K562 (cell line): ENCODE results near the gene DNAJC8. TPM values are rescaled to one million over a fixed set of nuclear protein-coding genes. Genes with fewer than 3 reads are reported as not detected.
A peak's percentile ranks its signal among the peaks of the same experiment; 100 is the strongest.

Source experiments
- BRD4 ChIP-seq: fragments of 200-600 bp; sonication (generic); IDR thresholded peaks from 2 replicates; pipeline ENCODE4 v1.6.1; 2017; ENCODE audit warnings: inconsistent platforms
- CC2D1A ChIP-seq: fragments of 450-650 bp; IDR thresholded peaks from 2 replicates; pipeline ENCODE4 v1.6.1; 2017; ENCODE audit warnings: mild to moderate bottlenecking
- DPF2 ChIP-seq: fragments of 450-650 bp; IDR thresholded peaks from 2 replicates; pipeline ENCODE4 v1.6.1; 2016
- EP400 ChIP-seq: fragments of 450-650 bp; IDR thresholded peaks from 2 replicates; pipeline ENCODE4 v1.6.1; 2017; ENCODE audit warnings: antibody characterized with exemption, mild to moderate bottlenecking, moderate library complexity
- GATAD2B ChIP-seq: fragments of 450-650 bp; IDR thresholded peaks from 2 replicates; pipeline ENCODE4 v1.6.1; 2017; ENCODE audit warnings: mild to moderate bottlenecking, borderline replicate concordance
- JUND ChIP-seq, 2 experiments: IDR thresholded peaks; 2 replicates in 1 of 2; 3 replicates in 1 of 2; pipeline ENCODE4 v1.6.1; 2011; ENCODE audit warnings: borderline replicate concordance in 2 of 2, low read depth in 2 of 2, low read length in 2 of 2, improper control_type of control experiment in 1 of 2, missing biosample characterization in 1 of 2, missing genetic modification characterization in 1 of 2, missing genetic modification reagents in 1 of 2
- KDM1A ChIP-seq, 2 experiments: fragments of 450-650 bp; IDR thresholded peaks; 2 replicates each; pipeline ENCODE4 v1.6.1; 2016; ENCODE audit warnings: mild to moderate bottlenecking in 2 of 2
- MTA3 ChIP-seq: fragments of 450-650 bp; formaldehyde crosslinking; IDR thresholded peaks from 2 replicates; pipeline ENCODE4 v1.6.1; 2017; ENCODE audit warnings: mild to moderate bottlenecking, borderline replicate concordance
- NCOA6 ChIP-seq: fragments of 450-650 bp; IDR thresholded peaks from 2 replicates; pipeline ENCODE4 v1.6.1; 2017; ENCODE audit warnings: mild to moderate bottlenecking
- NFE2L1 ChIP-seq: fragments of 450-650 bp; IDR thresholded peaks from 2 replicates; pipeline ENCODE4 v1.6.1; 2016; ENCODE audit warnings: missing genetic modification characterization, low read depth, mild to moderate bottlenecking, missing compliant biosample characterization, moderate library complexity, borderline replicate concordance
- NR2C1 ChIP-seq, 2 experiments: fragments of 450-650 bp; IDR thresholded peaks; 2 replicates each; pipeline ENCODE4 v1.6.1; 2017; ENCODE audit warnings: mild to moderate bottlenecking in 2 of 2, antibody characterized with exemption in 1 of 2, inconsistent platforms in 1 of 2, missing compliant biosample characterization in 1 of 2, missing genetic modification characterization in 1 of 2
- SIX5 ChIP-seq, 2 experiments: IDR thresholded peaks; 2 replicates each; pipeline ENCODE4 v1.6.1; 2011; ENCODE audit warnings: low read length in 2 of 2, borderline replicate concordance in 1 of 2, low read depth in 1 of 2, mild to moderate bottlenecking in 1 of 2, moderate library complexity in 1 of 2; ENCODE audit not compliant: insufficient read depth in 1 of 2
- SMARCC2 ChIP-seq: fragments of 450-650 bp; IDR thresholded peaks from 2 replicates; pipeline ENCODE4 v1.6.1; 2017; ENCODE audit warnings: antibody characterized with exemption, moderate library complexity, mild to moderate bottlenecking, low read depth
- SRSF9 ChIP-seq: fragments of 200-400 bp; formaldehyde crosslinking; IDR thresholded peaks from 2 replicates; pipeline ENCODE4 v1.6.1; 2017; ENCODE audit warnings: low read depth, low read length, borderline replicate concordance
- THRB ChIP-seq: fragments of 450-650 bp; formaldehyde crosslinking; conservative IDR thresholded peaks from 2 replicates; pipeline ENCODE4 v1.4.0; 2022; ENCODE audit warnings: mild to moderate bottlenecking, missing genetic modification characterization
- ZBTB11 ChIP-seq, 3 experiments: fragments of 200-800 bp in 1 of 3; fragments of 250-450 bp in 1 of 3; fragments of 450-650 bp in 1 of 3; sonication (Bioruptor Pico) in 1 of 3; sonication (Bioruptor generic) in 1 of 3; formaldehyde crosslinking in 1 of 3; IDR thresholded peaks; 2 replicates each; pipeline versions ENCODE4 v1.6.1 to v1.8.0; 2016 to 2022; ENCODE audit warnings: mild to moderate bottlenecking in 2 of 3, missing genetic modification characterization in 2 of 3, missing compliant biosample characterization in 1 of 3, moderate library complexity in 1 of 3
- ZBTB9 ChIP-seq: fragments of 450-650 bp; formaldehyde crosslinking; IDR thresholded peaks from 2 replicates; pipeline ENCODE4 v1.4.0; 2020; ENCODE audit warnings: mild to moderate bottlenecking, moderate library complexity
- ZNF239 ChIP-seq: fragments of 250-450 bp; sonication (Bioruptor Pico); IDR thresholded peaks from 2 replicates; pipeline ENCODE4 v1.4.0; 2020; ENCODE audit warnings: mild to moderate bottlenecking
- ZNF655 ChIP-seq: fragments of 250-450 bp; sonication (Bioruptor Pico); IDR thresholded peaks from 2 replicates; pipeline ENCODE4 v1.5.0; 2021
- ZNF780A ChIP-seq: fragments of 250-450 bp; sonication (Bioruptor Pico); IDR thresholded peaks from 2 replicates; pipeline ENCODE4 v1.5.0; 2021; ENCODE audit warnings: mild to moderate bottlenecking
- polyA plus RNA-seq, 8 experiments: library from polyadenylated mRNA; depleted of rRNA in 4 of 8; stranded (reverse) in 5 of 8; unstranded in 3 of 8; fragments of >200 nt; fragmentation: Nextera tagmentation in 2 of 8; fragmentation: Illumina TruSeq in 1 of 8; extraction: Ambion mirVana in 2 of 8; extraction: Trizol in 1 of 8; gene quantifications; 2 replicates each; pipeline versions ENCODE4 v1.2.1 to v1.2.3, GENCODE V29; 2011 to 2014; ENCODE audit warnings: inconsistent platforms in 1 of 8, missing spikeins in 1 of 8
- total RNA-seq, 7 experiments: library from RNA; depleted of rRNA in 6 of 7; stranded (reverse); fragments of >200 nt in 6 of 7; fragmentation: Illumina TruSeq in 2 of 7; extraction: Trizol in 2 of 7; gene quantifications; 2 replicates each; pipeline versions ENCODE4 v1.2.1 to v1.2.3, GENCODE V29; 2011 to 2021; ENCODE audit warnings: low replicate concordance in 1 of 7

The DNAJC8 gene
- total and polyA plus RNA-seq, 9 of the 15 experiments (the other 6 are each of a cell fraction or from before 2014, with no cell fraction given) = 143 to 508 (median 209) TPM

- TF ChIP-seq MTA3 (0 out of 2 replicates have a peak, but pooled peaks have one; percentile 30), ZBTB9 (CRISPR knock-in tag) (0 out of 2 replicates have a peak, but pooled peaks have one; percentile 21), ZNF655 (CRISPR knock-in tag) (no peak), DPF2 (peak; percentile 89), NCOA6 (no peak), CC2D1A (peak; percentile 56; the same call in 1 of the 2 replicates), KDM1A (IDR thresholded peaks at IDR 0.05) (peak in 1 of 2 experiments; percentile 43; a peak in 1 of 4 replicates), ZNF239 (CRISPR knock-in tag) (no peak), SRSF9 (no peak), THRB (peak; percentile 69; the same call in 1 of the 2 replicates), ZBTB11 (CRISPR knock-in tag; IDR thresholded peaks at IDR 0.05) (peak in 1 of 3 experiments; percentile 71; a peak in 2 of 6 replicates), SMARCC2 (no peak), JUND (IDR thresholded peaks at IDR 0.05; ENCODE audit: borderline replicate concordance, low read depth, low read length) (no peak), JUND (tag; IDR thresholded peaks at IDR 0.05; ENCODE audit: borderline replicate concordance, low read depth, low read length) (no peak), NFE2L1 (no peak), GATAD2B (no peak), ZNF780A (CRISPR knock-in tag) (no peak), NR2C1 (IDR thresholded peaks at IDR 0.05) (peak; percentile 69), NR2C1 (tag; IDR thresholded peaks at IDR 0.05) (peak; percentile 78), BRD4 (no peak), EP400 (peak; percentile 24; the same call in 1 of the 2 replicates), SIX5 (IDR thresholded peaks at IDR 0.05; ENCODE audit: borderline replicate concordance in 1 of 2, insufficient read depth in 1 of 2, low read depth in 1 of 2, low read length in 2 of 2) (0 out of 4 replicates have a peak, but pooled peaks of 1 of the 2 experiments have one; percentile 7)
These were observed 4.0 kb upstream of the DNAJC8 start (continued) for GRCh38 chr1:28236656-28237322.
